ENCODE results near the gene GPBAR1. TPM values are rescaled to one million over a fixed set of nuclear protein-coding genes. Genes with fewer than 3 reads are reported as not detected.

GPBAR1 gene
- total RNA-seq, 4 donors from 2014 or later, result 10.9 to 28.1 (median 16.8) TPM

- no peak for TF ChIP-seq CTCF (IDR thresholded peaks at IDR 0.05; ENCODE audit: low read depth)
These were observed 20.6 kb downstream of the GPBAR1 start for GRCh38 chr2:218281449-218281848.

- no peak for TF ChIP-seq CTCF (IDR thresholded peaks at IDR 0.05; ENCODE audit: low read depth)
These were observed 21.6 kb downstream of the GPBAR1 start for GRCh38 chr2:218282173-218282991.

- no peak for TF ChIP-seq CTCF (IDR thresholded peaks at IDR 0.05; ENCODE audit: low read depth)
These were observed 23.4 kb downstream of the GPBAR1 start for GRCh38 chr2:218284106-218284811.

- TF ChIP-seq CTCF (IDR thresholded peaks at IDR 0.05; ENCODE audit: low read depth), result no peak
These were observed 24.8 kb downstream of the GPBAR1 start for GRCh38 chr2:218285604-218286003.

GRCh38 chr2:218286570-218287459 lies 26.0 kb downstream of the GPBAR1 start:
- TF ChIP-seq CTCF (IDR thresholded peaks at IDR 0.05; ENCODE audit: low read depth), result no peak

- TF ChIP-seq CTCF (IDR thresholded peaks at IDR 0.05; ENCODE audit: low read depth), result no peak
These were observed 29.0 kb downstream of the GPBAR1 start for GRCh38 chr2:218289639-218290315.
